NCI-H2029 (cell line): ENCODE data around the gene EIF4A3.

Source experiments
- DNase-seq: peaks from one replicate; lab custom pipeline; 2025; lab: John Stamatoyannopoulos, UW

Gene EIF4A3

DNA sequence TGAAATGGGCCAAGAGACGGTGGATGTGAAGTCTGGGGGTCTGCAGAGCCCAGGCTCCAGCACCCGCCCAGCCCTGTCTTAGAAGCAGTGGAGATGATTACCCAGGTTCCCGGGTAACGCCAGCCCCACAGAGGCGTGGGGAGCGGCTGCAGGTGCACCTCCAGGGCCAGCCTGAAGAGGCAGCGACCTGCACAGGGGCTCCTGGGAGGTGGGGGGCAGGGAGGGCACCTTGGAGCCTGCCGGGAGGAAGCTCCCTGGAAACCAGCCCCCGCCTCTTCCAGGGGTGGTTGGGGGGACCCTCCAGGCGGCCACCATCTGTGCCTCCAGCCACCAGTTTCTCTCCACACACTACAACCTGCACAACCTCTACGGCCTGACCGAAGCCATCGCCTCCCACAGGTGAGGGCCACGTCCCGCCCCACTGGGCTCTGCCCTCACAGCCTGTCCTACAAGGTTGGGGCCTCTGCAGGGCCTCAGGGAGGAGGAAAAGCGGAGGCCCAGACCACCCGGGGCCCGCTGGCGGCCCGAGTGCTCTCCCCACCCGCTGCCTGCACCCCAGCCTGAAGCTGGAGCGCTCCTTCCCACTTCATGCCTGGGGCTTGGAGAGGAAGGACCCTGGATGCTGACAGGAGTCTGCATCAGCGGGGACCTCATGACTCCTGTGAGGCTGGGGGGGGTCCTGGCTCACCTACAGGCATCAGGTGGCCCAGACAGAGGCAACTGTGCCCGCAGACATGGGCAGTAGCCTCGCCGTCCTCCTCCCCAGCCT, 35.0 kb downstream of the EIF4A3 start:
- DNase-seq = no peak

DNA sequence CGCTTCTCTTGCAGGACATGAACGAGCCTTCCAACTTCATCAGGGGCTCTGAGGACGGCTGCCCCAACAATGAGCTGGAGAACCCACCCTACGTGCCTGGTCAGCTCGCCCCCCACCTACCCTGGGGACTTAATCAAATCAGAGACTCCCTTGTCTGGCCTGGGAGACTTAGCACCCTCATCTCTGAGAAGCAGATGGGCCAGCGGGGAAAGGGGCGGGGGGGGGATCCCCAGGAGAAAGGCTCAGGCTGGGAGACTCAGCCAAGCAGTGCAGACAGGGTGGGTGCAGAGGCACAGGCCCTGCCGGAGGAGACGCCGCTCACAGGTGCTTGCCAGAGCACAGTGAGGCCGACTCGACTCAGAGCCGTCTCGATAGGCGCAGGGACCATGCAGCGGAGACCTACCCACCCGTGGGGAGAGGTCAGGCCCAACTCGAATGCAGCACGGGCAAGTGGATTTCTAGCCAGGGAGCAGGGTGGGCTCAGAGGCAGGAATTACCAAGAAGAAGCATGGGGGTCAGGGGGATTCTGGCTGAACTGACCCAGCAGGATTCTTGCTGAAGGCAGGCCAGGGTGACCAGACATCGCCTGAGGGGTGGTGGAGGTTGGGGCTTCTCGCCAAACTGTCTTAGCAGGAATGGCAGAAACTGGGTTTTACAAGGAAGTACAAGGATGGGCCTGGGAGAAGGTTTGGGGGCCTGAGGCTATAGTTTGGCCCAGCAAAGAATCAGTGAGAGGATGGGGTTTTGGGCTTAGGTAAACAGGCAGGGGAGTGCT, 35.8 kb downstream of the EIF4A3 start:
- DNase-seq = no peak

DNA sequence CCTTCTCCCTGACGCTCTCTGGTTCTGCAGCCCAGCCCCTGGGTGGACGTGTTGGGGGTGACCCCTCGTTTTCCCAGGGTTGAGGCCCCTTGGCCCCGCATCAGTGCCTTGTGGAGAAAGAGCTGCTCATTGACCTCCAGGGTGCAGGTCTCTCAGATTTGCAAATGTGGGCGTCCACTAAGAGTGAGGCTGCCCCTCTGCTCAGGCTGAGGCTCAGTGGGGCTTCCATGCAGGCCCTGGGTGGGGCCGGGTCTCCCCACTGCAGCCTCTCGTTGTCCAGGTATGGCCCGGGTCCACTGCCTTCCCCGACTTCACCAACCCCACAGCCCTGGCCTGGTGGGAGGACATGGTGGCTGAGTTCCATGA, 36.5 kb downstream of the EIF4A3 start:
- DNase-seq = no peak

- no peak for DNase-seq
These were observed 37.0 kb downstream of the EIF4A3 start for GRCh38 chr17:80109713-80110446.

DNA sequence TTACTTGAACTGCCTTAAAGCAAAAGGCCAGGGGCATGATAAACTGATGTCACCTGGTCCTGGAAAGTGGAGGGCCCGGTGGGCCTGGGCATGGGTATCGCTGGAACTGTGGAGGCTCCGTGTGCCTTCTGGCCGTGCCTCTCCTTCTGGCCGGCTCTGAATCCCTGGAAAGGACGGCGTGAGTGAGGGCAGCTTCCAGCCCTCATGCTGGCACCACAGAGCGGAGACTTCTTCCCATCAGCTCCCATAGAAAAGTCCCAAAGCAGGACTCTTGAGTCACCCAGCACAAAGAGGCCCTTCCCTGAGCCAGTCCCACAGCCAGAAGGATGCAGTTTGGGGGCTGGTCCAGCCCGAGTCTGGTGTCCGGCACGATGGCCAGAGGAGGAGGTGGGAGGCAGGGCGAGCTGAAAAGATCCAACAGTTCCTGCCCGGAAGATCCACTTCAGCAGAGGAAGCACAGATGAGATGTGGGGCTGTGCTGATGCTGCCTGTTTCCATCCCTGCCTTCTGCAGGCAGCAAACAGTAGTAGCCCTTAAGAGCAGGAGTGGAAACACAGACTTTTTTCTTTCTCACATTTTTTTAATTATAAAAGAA, 37.8 kb downstream of the EIF4A3 start:
- DNase-seq = no peak

GRCh38 chr17:80108036-80108971, 38.6 kb downstream of the EIF4A3 start:
- no peak for DNase-seq

DNA sequence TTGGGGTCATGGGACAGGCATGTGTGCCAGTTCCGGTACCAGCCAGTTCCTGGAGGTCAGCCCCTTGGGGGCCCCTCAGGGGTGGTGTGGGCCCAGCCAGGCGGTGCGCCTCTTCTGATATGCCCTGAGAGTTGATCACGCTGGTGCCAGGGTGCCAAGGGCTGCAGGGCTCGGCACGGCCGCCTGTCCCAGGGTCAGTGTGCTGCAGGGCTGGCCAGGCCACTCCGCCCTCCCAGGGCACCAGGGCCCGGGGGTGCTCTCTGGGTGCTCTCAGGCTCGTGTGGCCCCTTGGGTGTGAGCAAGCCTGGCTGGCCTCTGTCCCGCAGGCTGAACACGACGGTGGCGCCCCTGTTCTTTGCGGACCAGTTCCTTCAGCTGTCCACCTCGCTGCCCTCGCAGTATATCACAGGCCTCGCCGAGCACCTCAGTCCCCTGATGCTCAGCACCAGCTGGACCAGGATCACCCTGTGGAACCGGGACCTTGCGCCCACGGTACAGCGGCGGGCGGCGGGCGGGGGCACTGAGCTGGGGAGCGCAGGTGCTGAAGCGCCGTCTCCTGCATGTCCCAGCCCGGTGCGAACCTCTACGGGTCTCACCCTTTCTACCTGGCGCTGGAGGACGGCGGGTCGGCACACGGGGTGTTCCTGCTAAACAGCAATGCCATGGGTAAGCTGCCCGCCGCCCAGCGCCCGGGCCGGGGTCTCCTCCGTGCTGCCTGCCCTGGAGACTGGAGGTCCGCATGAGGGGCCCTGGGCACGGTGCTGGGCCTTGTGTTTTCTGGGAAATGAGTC, 39.5 kb downstream of the EIF4A3 start:
- no peak for DNase-seq

- DNase-seq = no peak
These were observed 40.2 kb downstream of the EIF4A3 start for GRCh38 chr17:80106751-80107150.

DNA sequence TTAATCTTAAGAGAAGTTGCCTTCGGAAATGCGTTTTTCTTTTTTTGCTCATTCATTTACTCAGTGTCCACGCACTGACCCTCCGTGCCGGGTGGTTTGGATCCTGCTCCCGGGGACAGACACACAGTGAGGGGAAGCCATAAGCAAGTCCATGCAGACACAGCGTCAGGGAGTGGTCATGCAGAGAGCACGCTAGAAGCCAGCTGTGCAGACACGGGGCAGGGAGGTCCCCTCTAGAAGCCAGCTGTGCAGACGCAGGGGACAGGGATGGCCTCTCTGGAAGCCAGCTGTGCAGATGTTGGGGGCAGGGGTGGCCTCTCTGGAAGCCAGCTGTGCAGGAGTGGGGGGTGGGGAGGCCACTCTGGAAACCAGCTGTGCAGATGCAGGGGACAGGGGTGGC, 40.8 kb downstream of the EIF4A3 start:
- no peak for DNase-seq

- DNase-seq = peak; percentile 11
These were observed 41.2 kb downstream of the EIF4A3 start for GRCh38 chr17:80105762-80106161.

DNA sequence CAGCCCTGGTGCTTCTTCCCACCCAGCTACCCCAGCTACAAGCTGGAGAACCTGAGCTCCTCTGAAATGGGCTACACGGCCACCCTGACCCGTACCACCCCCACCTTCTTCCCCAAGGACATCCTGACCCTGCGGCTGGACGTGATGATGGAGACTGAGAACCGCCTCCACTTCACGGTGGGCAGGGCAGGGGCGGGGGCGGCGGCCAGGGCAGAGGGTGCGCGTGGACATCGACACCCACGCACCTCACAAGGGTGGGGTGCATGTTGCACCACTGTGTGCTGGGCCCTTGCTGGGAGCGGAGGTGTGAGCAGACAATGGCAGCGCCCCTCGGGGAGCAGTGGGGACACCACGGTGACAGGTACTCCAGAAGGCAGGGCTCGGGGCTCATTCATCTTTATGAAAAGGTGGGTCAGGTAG, 42.0 kb downstream of the EIF4A3 start:
- no peak for DNase-seq

DNA sequence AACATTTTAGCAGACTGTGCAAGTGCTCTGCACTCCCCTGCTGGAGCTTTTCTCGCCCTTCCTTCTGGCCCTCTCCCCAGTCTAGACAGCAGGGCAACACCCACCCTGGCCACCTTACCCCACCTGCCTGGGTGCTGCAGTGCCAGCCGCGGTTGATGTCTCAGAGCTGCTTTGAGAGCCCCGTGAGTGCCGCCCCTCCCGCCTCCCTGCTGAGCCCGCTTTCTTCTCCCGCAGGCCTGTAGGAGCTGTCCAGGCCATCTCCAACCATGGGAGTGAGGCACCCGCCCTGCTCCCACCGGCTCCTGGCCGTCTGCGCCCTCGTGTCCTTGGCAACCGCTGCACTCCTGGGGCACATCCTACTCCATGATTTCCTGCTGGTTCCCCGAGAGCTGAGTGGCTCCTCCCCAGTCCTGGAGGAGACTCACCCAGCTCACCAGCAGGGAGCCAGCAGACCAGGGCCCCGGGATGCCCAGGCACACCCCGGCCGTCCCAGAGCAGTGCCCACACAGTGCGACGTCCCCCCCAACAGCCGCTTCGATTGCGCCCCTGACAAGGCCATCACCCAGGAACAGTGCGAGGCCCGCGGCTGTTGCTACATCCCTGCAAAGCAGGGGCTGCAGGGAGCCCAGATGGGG, 42.5 kb downstream of the EIF4A3 start:
- peak; percentile 60 for DNase-seq

DNA sequence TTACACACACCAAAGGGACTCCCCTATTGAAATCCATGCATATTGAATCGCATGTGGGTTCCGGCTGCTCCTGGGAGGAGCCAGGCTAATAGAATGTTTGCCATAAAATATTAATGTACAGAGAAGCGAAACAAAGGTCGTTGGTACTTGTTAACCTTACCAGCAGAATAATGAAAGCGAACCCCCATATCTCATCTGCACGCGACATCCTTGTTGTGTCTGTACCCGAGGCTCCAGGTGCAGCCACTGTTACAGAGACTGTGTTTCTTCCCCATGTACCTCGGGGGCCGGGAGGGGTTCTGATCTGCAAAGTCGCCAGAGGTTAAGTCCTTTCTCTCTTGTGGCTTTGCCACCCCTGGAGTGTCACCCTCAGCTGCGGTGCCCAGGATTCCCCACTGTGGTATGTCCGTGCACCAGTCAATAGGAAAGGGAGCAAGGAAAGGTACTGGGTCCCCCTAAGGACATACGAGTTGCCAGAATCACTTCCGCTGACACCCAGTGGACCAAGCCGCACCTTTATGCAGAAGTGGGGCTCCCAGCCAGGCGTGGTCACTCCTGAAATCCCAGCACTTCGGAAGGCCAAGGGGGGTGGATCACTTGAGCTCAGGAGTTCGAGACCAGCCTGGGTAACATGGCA, 43.4 kb downstream of the EIF4A3 start:
- DNase-seq = no peak

- no peak for DNase-seq
These were observed 44.1 kb downstream of the EIF4A3 start for GRCh38 chr17:80102664-80103448.

- no peak for DNase-seq
These were observed 44.8 kb downstream of the EIF4A3 start for GRCh38 chr17:80101946-80102663.

DNA sequence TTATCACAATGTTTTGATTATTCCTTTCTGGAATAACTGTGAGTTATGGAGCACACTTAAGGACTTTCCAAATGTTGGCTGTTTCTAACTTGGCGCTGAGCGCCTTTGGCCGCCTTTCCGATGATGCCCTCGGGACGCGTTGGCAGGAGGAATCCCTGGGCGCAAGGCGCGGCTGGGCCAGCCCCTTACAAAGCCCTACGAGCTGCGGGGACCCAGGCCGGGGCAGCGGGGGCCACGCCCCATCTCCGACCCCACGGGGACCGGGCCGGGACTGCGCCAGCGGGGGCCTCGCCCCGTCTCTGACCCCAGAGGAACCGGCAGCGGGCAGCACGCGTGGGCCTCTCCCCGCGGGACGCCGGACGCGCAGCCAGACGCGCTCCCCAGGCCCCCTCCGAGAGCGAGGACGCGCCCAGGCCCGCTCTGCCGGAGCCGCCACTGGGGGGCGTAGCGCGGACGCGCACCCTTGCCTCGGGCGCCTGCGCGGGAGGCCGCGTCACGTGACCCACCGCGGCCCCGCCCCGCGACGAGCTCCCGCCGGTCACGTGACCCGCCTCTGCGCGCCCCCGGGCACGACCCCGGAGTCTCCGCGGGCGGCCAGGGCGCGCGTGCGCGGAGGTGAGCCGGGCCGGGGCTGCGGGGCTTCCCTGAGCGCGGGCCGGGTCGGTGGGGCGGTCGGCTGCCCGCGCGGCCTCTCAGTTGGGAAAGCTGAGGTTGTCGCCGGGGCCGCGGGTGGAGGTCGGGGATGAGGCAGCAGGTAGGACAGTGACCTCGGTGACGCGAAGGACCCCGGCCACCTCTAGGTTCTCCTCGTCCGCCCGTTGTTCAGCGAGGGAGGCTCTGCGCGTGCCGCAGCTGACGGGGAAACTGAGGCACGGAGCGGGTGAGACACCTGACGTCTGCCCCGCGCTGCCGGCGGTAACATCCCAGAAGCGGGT, 45.6 kb downstream of the EIF4A3 start, which contains the start of gene GAA:
GAA (plus strand) TSS at position 571 of the 935 bp plus-strand sequence. CDS start 3,006 bp downstream, outside the sequence.
- DNase-seq = peak; percentile 60

- no peak for DNase-seq
These were observed 46.9 kb downstream of the EIF4A3 start for GRCh38 chr17:80100035-80100323.
